Measurements from ENCODE around the gene IPO13. TPM values are rescaled to one million over a fixed set of nuclear protein-coding genes. Genes with fewer than 3 reads are reported as not detected.

IPO13 gene
- total RNA-seq, 1 donor from 2014 or later = 31.4 TPM

GRCh38 chr1:43998000-43998378 lies 51.2 kb downstream of the IPO13 start:
- intact Hi-C loops (cut with micrococcal nuclease) = no loop called here

- intact Hi-C loops (cut with micrococcal nuclease) = no loop called here
Observed at GRCh38 chr1:43999455-43999854, 52.7 kb downstream of the IPO13 start.

GRCh38 chr1:44000122-44000665 lies 53.4 kb downstream of the IPO13 start:
- intact Hi-C loops (cut with micrococcal nuclease) = no loop called here

- intact Hi-C loops (cut with micrococcal nuclease) = no loop called here
Observed at GRCh38 chr1:44002165-44002564, 55.4 kb downstream of the IPO13 start.

GRCh38 chr1:44002606-44003157 lies 55.9 kb downstream of the IPO13 start:
- intact Hi-C loops (cut with micrococcal nuclease) = no loop called here

GRCh38 chr1:44008259-44008658 lies 61.5 kb downstream of the IPO13 start:
- intact Hi-C loops (cut with micrococcal nuclease) = no loop called here

- intact Hi-C loops (cut with micrococcal nuclease) = no loop called here
Observed at GRCh38 chr1:44010935-44011471, 64.3 kb downstream of the IPO13 start.

GRCh38 chr1:44012404-44012803 lies 65.7 kb downstream of the IPO13 start:
- intact Hi-C loops (cut with micrococcal nuclease) = no loop called here

- intact Hi-C loops (cut with micrococcal nuclease) = no loop called here
Observed at GRCh38 chr1:44012941-44013609, 66.3 kb downstream of the IPO13 start.

- intact Hi-C loops (cut with micrococcal nuclease) = no loop called here
Observed at GRCh38 chr1:44013949-44014348, 67.2 kb downstream of the IPO13 start.

GRCh38 chr1:44014365-44015104 lies 67.8 kb downstream of the IPO13 start:
- intact Hi-C loops (cut with micrococcal nuclease) = no loop called here

- intact Hi-C loops (cut with micrococcal nuclease) = no loop called here
Observed at GRCh38 chr1:44015206-44015605, 68.5 kb downstream of the IPO13 start.

GRCh38 chr1:44016041-44016889 lies 69.5 kb downstream of the IPO13 start:
- intact Hi-C loops (cut with micrococcal nuclease) = no loop called here

- intact Hi-C loops (cut with micrococcal nuclease) = no loop called here
Observed at GRCh38 chr1:44016890-44017400, 70.2 kb downstream of the IPO13 start.

Other genes with a start within 250 kb of the IPO13 start
- gene ST3GAL3, start 239.4 kb upstream of the IPO13 start, total RNA-seq = 18.5 and 22.4 TPM in 2 replicates
- 0.32 and 0.85 TPM in 2 replicates for gene ARTN, start 13.1 kb upstream of the IPO13 start, total RNA-seq
- gene DPH2, start 23.1 kb downstream of the IPO13 start, total RNA-seq = 40.4 and 41.2 TPM in 2 replicates
- 160 and 163 TPM in 2 replicates for gene ATP6V0B, start 28.0 kb downstream of the IPO13 start, total RNA-seq
- gene B4GALT2, start 32.3 kb downstream of the IPO13 start, total RNA-seq = 14.9 and 16.1 TPM in 2 replicates
- gene CCDC24, start 44.6 kb downstream of the IPO13 start, total RNA-seq = 1.8 and 1.9 TPM in 2 replicates
- 4.0 and 4.9 TPM in 2 replicates for gene SLC6A9, start 84.5 kb downstream of the IPO13 start, total RNA-seq
- gene KLF17, start 171.9 kb downstream of the IPO13 start, total RNA-seq = not detected in 2 replicates
- gene KLF18, start 194.7 kb downstream of the IPO13 start, total RNA-seq = not detected in 2 replicates